H1 (cell line): Measurements from ENCODE around the gene BCL11A. TPM values are rescaled to one million over a fixed set of nuclear protein-coding genes. Genes with fewer than 3 reads are reported as not detected.

Source experiments
- CTCF ChIA-PET: fragments of 300-600 bp; sonication (Branson Sonifier 250); formaldehyde crosslinking; loops from one replicate; lab custom pipeline; 2021; ENCODE audit not compliant: partially characterized antibody; lab: Charles Lee
- POLR2A ChIA-PET: fragments of 300-600 bp; sonication (Branson Sonifier 250); formaldehyde crosslinking; loops from one replicate; lab custom pipeline; 2021; ENCODE audit warnings: inconsistent platforms; ENCODE audit not compliant: partially characterized antibody; lab: Charles Lee
- DNase-seq, 2 experiments: peaks; one replicate each; pipeline versions ENCODE4 v3.0.0 to v3.0.0-alpha.2; 2010 to 2022; ENCODE audit warnings: low spot score in 2 of 2, low read depth in 1 of 2, mixed read lengths in 1 of 2
- FAIRE-seq: peaks from 2 replicates; lab custom pipeline; 2011; peaks lifted over from hg19 to GRCh38; lab: Jason Lieb, UNC
- H2AFZ ChIP-seq: 2 replicates; pipeline ENCODE4 v1.8.1; 2012; ENCODE audit warnings: low read length, inconsistent platforms
- H2AK5ac ChIP-seq: 2 replicates; pipeline ENCODE4 v1.6.1; 2013; ENCODE audit warnings: low read depth, low read length
- H2BK120ac ChIP-seq: replicated peaks from 2 replicates; pipeline ENCODE3; 2013; ENCODE audit warnings: low read depth, low read length, inconsistent platforms
- H2BK12ac ChIP-seq: 2 replicates; pipeline ENCODE4 v1.6.1; 2013; ENCODE audit warnings: low read depth, low read length
- H2BK15ac ChIP-seq: 2 replicates; pipeline ENCODE4 v1.6.1; 2013; ENCODE audit warnings: low read length
- H2BK20ac ChIP-seq: 2 replicates; pipeline ENCODE4 v1.6.1; 2013; ENCODE audit warnings: low read length
- H2BK5ac ChIP-seq: 2 replicates; pipeline ENCODE4 v1.6.1; 2013; ENCODE audit warnings: low read depth, low read length
- H3K14ac ChIP-seq: 2 replicates; pipeline ENCODE4 v1.6.1; 2013; ENCODE audit warnings: inconsistent platforms; ENCODE audit not compliant: insufficient read length
- H3K18ac ChIP-seq: 2 replicates; pipeline ENCODE4 v1.6.1; 2013; ENCODE audit warnings: low read length; ENCODE audit errors: extremely low read depth
- H3K23ac ChIP-seq: 2 replicates; pipeline ENCODE4 v1.6.1; 2013; ENCODE audit warnings: inconsistent platforms; ENCODE audit not compliant: insufficient read length
- H3K23me2 ChIP-seq: 2 replicates; pipeline ENCODE4 v1.6.1; 2013; ENCODE audit warnings: low read depth, low read length
- H3K27ac ChIP-seq: 2 replicates; pipeline ENCODE4 v1.6.1; 2011; ENCODE audit warnings: low read depth, low read length, inconsistent platforms
- H3K27me3 ChIP-seq, 4 experiments: replicated peaks in 1 of 4; 1 replicate in 1 of 4; 2 replicates in 3 of 4; pipeline versions ENCODE4 v1.6.1 to v1.8.1; 2011 to 2013; ENCODE audit warnings: low read length in 3 of 4, mild to moderate bottlenecking in 3 of 4, inconsistent platforms in 2 of 4, mixed read lengths in 2 of 4, moderate library complexity in 1 of 4; ENCODE audit not compliant: control insufficient read depth in 3 of 4, insufficient read depth in 3 of 4; ENCODE audit errors: extremely low read depth in 1 of 4
- H3K36me3 ChIP-seq, 4 experiments: 2 replicates each; pipeline versions ENCODE4 v1.6.1 to v1.8.1; 2011 to 2013; ENCODE audit warnings: mild to moderate bottlenecking in 4 of 4, low read length in 3 of 4, moderate library complexity in 2 of 4, control low read depth in 1 of 4, inconsistent platforms in 1 of 4; ENCODE audit not compliant: insufficient read depth in 4 of 4, control insufficient read depth in 2 of 4
- H3K4ac ChIP-seq: replicated peaks from 2 replicates; pipeline ENCODE3; 2013; ENCODE audit warnings: low read length, low read depth, mixed read lengths, inconsistent platforms; ENCODE audit not compliant: insufficient read length
- H3K4me1 ChIP-seq, 4 experiments: replicated peaks in 1 of 4; 1 replicate in 1 of 4; 2 replicates in 3 of 4; pipeline versions ENCODE4 v1.6.1 to v1.8.1; 2011 to 2013; ENCODE audit warnings: low read length in 3 of 4, inconsistent platforms in 2 of 4, mixed read lengths in 1 of 4; ENCODE audit not compliant: insufficient read depth in 4 of 4, control insufficient read depth in 3 of 4
- H3K4me2 ChIP-seq, 2 experiments: 2 replicates each; pipeline versions ENCODE4 v1.6.1 to v1.8.1; 2011 to 2013; ENCODE audit warnings: low read depth in 2 of 2, low read length in 2 of 2, control low read depth in 1 of 2, inconsistent platforms in 1 of 2, mild to moderate bottlenecking in 1 of 2; ENCODE audit not compliant: insufficient read depth in 1 of 2
- H3K4me3 ChIP-seq, 4 experiments: fragments of 200-600, 300-600 bp in 1 of 4; sonication (generic), shearing (Covaris generic), sonication (Bioruptor Twin) in 1 of 4; 2 replicates each; pipeline versions ENCODE4 v1.5.1 to v1.8.1; 2011 to 2016; ENCODE audit warnings: low read length in 4 of 4, low read depth in 3 of 4, control low read depth in 2 of 4, inconsistent platforms in 2 of 4, mild to moderate bottlenecking in 2 of 4, mixed read lengths in 1 of 4, moderate library complexity in 1 of 4; ENCODE audit not compliant: insufficient read depth in 2 of 4; ENCODE audit errors: extremely low read depth in 1 of 4
- H3K56ac ChIP-seq: replicated peaks from 2 replicates; pipeline ENCODE3; 2013; ENCODE audit warnings: low read depth, mild to moderate bottlenecking, mixed read lengths, low read length, inconsistent platforms; ENCODE audit not compliant: insufficient read length
- H3K79me1 ChIP-seq: 2 replicates; pipeline ENCODE4 v1.6.1; 2013; ENCODE audit warnings: low read depth, low read length, control low read depth
- H3K79me2 ChIP-seq, 2 experiments: 2 replicates each; pipeline versions ENCODE4 v1.6.1 to v1.8.1; 2012 to 2013; ENCODE audit warnings: low read length in 2 of 2, mild to moderate bottlenecking in 2 of 2, inconsistent platforms in 1 of 2; ENCODE audit not compliant: insufficient read depth in 2 of 2, control insufficient read depth in 1 of 2
- H3K9ac ChIP-seq, 4 experiments: replicated peaks in 1 of 4; 1 replicate in 1 of 4; 2 replicates in 3 of 4; pipeline versions ENCODE4 v1.6.1 to v1.8.1; 2011 to 2013; ENCODE audit warnings: low read depth in 3 of 4, low read length in 3 of 4, control low read depth in 2 of 4, mild to moderate bottlenecking in 2 of 4, moderate library complexity in 2 of 4, inconsistent platforms in 1 of 4; ENCODE audit errors: extremely low read depth in 1 of 4
- H3K9me3 ChIP-seq, 2 experiments: 2 replicates each; pipeline versions ENCODE4 v1.6.1 to v1.8.1; 2012 to 2013; ENCODE audit warnings: mild to moderate bottlenecking in 2 of 2, moderate library complexity in 2 of 2, control low read depth in 1 of 2, inconsistent platforms in 1 of 2, low read depth in 1 of 2, low read length in 1 of 2, mixed read lengths in 1 of 2; ENCODE audit not compliant: insufficient read depth in 2 of 2
- H4K20me1 ChIP-seq, 2 experiments: replicated peaks in 1 of 2; 2 replicates each; pipeline versions ENCODE3 to v1.8.1; 2011 to 2013; ENCODE audit warnings: inconsistent platforms in 2 of 2, low read length in 2 of 2, mild to moderate bottlenecking in 1 of 2; ENCODE audit not compliant: insufficient read depth in 2 of 2, control insufficient read depth in 1 of 2
- H4K5ac ChIP-seq: 2 replicates; pipeline ENCODE4 v1.6.1; 2013; ENCODE audit warnings: low read length, low read depth, mixed read lengths, inconsistent platforms; ENCODE audit not compliant: insufficient read length
- H4K8ac ChIP-seq: 2 replicates; pipeline ENCODE4 v1.8.0; 2013; ENCODE audit warnings: mild to moderate bottlenecking, moderate library complexity, low read length, inconsistent platforms; ENCODE audit not compliant: insufficient read depth; ENCODE audit errors: extremely low read depth
- H4K91ac ChIP-seq: replicated peaks from 2 replicates; pipeline ENCODE3; 2013; ENCODE audit warnings: low read length, mixed read lengths, inconsistent platforms; ENCODE audit not compliant: insufficient read length
- CBX8 ChIP-seq: fragments of 300-800, 300-1000 bp; sonication (generic); IDR thresholded peaks from 2 replicates; pipeline ENCODE4 v1.7.1; 2016; ENCODE audit warnings: low read depth, low read length, borderline replicate concordance
- JUND ChIP-seq: IDR thresholded peaks from 2 replicates; pipeline ENCODE4 v1.6.1; 2011; ENCODE audit warnings: mild to moderate bottlenecking, improper control_type of control experiment, low read length
- NANOG ChIP-seq: IDR thresholded peaks from 2 replicates; pipeline ENCODE4 v1.6.1; 2011; ENCODE audit warnings: low read length, low read depth, mild to moderate bottlenecking, inconsistent platforms; ENCODE audit not compliant: insufficient read depth, poor library complexity, severe bottlenecking
- PHF8 ChIP-seq: fragments of 200-600 bp; sonication (generic); conservative IDR thresholded peaks from 2 replicates; pipeline ENCODE4 v1.7.1; 2012; ENCODE audit warnings: low read depth, mild to moderate bottlenecking, inconsistent platforms, low read length, moderate library complexity
- RFX5 ChIP-seq: IDR thresholded peaks from 2 replicates; pipeline ENCODE4 v1.6.1; 2011; ENCODE audit warnings: low read depth, low read length, improper control_type of control experiment, borderline replicate concordance
- SP1 ChIP-seq: IDR thresholded peaks from 2 replicates; pipeline ENCODE4 v1.6.1; 2011; ENCODE audit warnings: low read depth, low read length
- TAF7 ChIP-seq: optimal IDR thresholded peaks from 2 replicates; pipeline ENCODE3; 2011; ENCODE audit warnings: low read depth, mild to moderate bottlenecking, inconsistent platforms, low read length, moderate library complexity, borderline replicate concordance
- TBP ChIP-seq: IDR thresholded peaks from 2 replicates; pipeline ENCODE4 v1.6.1; 2011; ENCODE audit warnings: low read depth, low read length, improper control_type of control experiment
- USF2 ChIP-seq: IDR thresholded peaks from 2 replicates; pipeline ENCODE4 v1.6.1; 2011; ENCODE audit warnings: low read length, improper control_type of control experiment
- ZNF274 ChIP-seq: IDR thresholded peaks from 2 replicates; pipeline ENCODE4 v1.7.0; 2012; ENCODE audit warnings: low read length, borderline replicate concordance; ENCODE audit errors: extremely low read depth
- WGBS, 2 experiments: shearing (Covaris generic) in 1 of 2; methylation state at CpG; one replicate each; pipeline versions ENCODE4 v1.1.6 to v1.1.7; 2013 to 2015; ENCODE audit warnings: low lambda C conversion rate in 2 of 2, mixed read lengths in 2 of 2, inconsistent platforms in 1 of 2, low coverage in 1 of 2, missing lambda C conversion rate in 1 of 2; ENCODE audit not compliant: insufficient replicate concordance in 2 of 2, insufficient coverage in 1 of 2, insufficient read length in 1 of 2; ENCODE audit errors: extremely low coverage in 1 of 2, missing lambda C conversion rate in 1 of 2; 5-methylcytosine and 5-hydroxymethylcytosine counted together
- polyA plus RNA-seq, 7 experiments: library from polyadenylated mRNA; depleted of rRNA in 3 of 7; stranded (reverse) in 5 of 7; unstranded in 2 of 7; fragments of >200 nt in 5 of 7; fragments of 200-250 nt in 2 of 7; gene quantifications; 1 replicate in 5 of 7; 2 replicates in 1 of 7; 4 replicates in 1 of 7; pipeline versions ENCODE4 v1.2.1 to v1.2.3, GENCODE V29; 2011 to 2013; ENCODE audit warnings: missing spikeins in 2 of 7, mixed read lengths in 2 of 7
- total RNA-seq: library from RNA; stranded (reverse); fragmentation: NEBNext Ultra II Directional; extraction: Animal tissue kit (Norgen Biotek cat#: 25700); gene quantifications from 2 replicates; pipeline ENCODE4 v1.2.1, GENCODE V29; 2021
- TF ChIP-seq, protein P1 (sequence below): IDR thresholded peaks from 2 replicates; pipeline ENCODE4 v1.6.1; 2012; ENCODE audit warnings: low read length, inconsistent platforms

Gene BCL11A
- total and polyA plus RNA-seq, 2 of the 8 experiments (the other 6 are each of a cell fraction or from before 2014, with no cell fraction given) = 11.9 to 59.3 TPM

GRCh38 chr2:60550984-60551239 lies 2.5 kb downstream of the BCL11A start:
- no peaks in the 10 kb centered on the region for H3K27me3 ChIP-seq
- TF ChIP-seq RFX5 (no peak), TBP (no peak), SP1 (no peak), ZNF274 (no peak), CBX8 (no peak), TAF7 (no peak), PHF8 (no peak; the same call in 1 of the 2 replicates), NANOG (no peak), JUND (no peak), USF2 (no peak)
- TF ChIP-seq, protein P1, sequence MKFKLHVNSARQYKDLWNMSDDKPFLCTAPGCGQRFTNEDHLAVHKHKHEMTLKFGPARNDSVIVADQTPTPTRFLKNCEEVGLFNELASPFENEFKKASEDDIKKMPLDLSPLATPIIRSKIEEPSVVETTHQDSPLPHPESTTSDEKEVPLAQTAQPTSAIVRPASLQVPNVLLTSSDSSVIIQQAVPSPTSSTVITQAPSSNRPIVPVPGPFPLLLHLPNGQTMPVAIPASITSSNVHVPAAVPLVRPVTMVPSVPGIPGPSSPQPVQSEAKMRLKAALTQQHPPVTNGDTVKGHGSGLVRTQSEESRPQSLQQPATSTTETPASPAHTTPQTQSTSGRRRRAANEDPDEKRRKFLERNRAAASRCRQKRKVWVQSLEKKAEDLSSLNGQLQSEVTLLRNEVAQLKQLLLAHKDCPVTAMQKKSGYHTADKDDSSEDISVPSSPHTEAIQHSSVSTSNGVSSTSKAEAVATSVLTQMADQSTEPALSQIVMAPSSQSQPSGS = no peak

More at GRCh38 chr2:60550984-60551239, 2.5 kb downstream of the BCL11A start:
- 2% methylated on average over 3 of the region's 8 CpGs; no CpG with 5 or more reads in 1 of the 2 experiments for WGBS, 2 experiments
- no peak overlapping the region for H2BK120ac ChIP-seq
- H2AK5ac ChIP-seq = no peak overlapping the region
- H3K36me3 ChIP-seq = peaks cover 3 to 6% (median 3%) of the 10 kb centered on the region in 4 experiments; a peak in 7 of 8 replicates
- H2BK12ac ChIP-seq = no peak overlapping the region
- peaks cover 0 to 60% of the 10 kb centered on the region in 2 experiments; a peak in 3 of 4 replicates for H3K79me2 ChIP-seq
- H2BK20ac ChIP-seq = no peak overlapping the region
- H3K27ac ChIP-seq = no peak overlapping the region
- no peak overlapping the region for H3K23ac ChIP-seq
- H3K14ac ChIP-seq = no peak overlapping the region
- FAIRE-seq (no peak), DNase-seq (no peak)
- POLR2A ChIA-PET = interaction anchor here (1.0 to 3.0 kb wide), 16 partner anchors 10 to 416 kb away, joined by 3 to 31 read pairs (median 7); no protein-coding TSS in a partner anchor
- H3K4ac ChIP-seq = peak overlapping the region; percentile 19
- H3K4me2 ChIP-seq = peak overlapping the region; percentile 91 to 99
- no peaks in the 10 kb centered on the region; the same call in 1 of the 2 replicates for H3K79me1 ChIP-seq
- no peak overlapping the region for H4K8ac ChIP-seq
- no peak overlapping the region for H2BK15ac ChIP-seq
- peak overlapping the region; percentile 96 for H3K18ac ChIP-seq
- peak overlapping the region; percentile 85; the same call in 1 of the 2 replicates for H2BK5ac ChIP-seq
- H3K4me3 ChIP-seq = peak overlapping the region; percentile 83 to 96 (median 88)
- H4K91ac ChIP-seq = peak overlapping the region; percentile 22
- CTCF ChIA-PET = interaction anchor here (0.7 to 2.1 kb wide), 5 partner anchors 8 to 293 kb away, joined by 3 to 8 read pairs (median 3); no protein-coding TSS in a partner anchor
- H3K9me3 ChIP-seq = no peaks in the 10 kb centered on the region
- peaks cover 33% of the 10 kb centered on the region for H3K23me2 ChIP-seq
- H4K20me1 ChIP-seq = peaks cover 1 to 6% of the 10 kb centered on the region in 2 experiments
- H3K56ac ChIP-seq = no peak overlapping the region
- H2AFZ ChIP-seq = no peak overlapping the region
- peak overlapping the region in 2 of 4 experiments; percentile 40 to 55; a peak in 3 of 7 replicates for H3K9ac ChIP-seq
- peak overlapping the region; percentile 24 for H4K5ac ChIP-seq
- H3K4me1 ChIP-seq = peaks cover 0 to 11% (median 2%) of the 10 kb centered on the region in 4 experiments; a peak in 5 of 7 replicates
